OCI-M2 (cell line): ENCODE measurements around the gene TANK.

ENCODE experiments used
- DNase-seq: peaks from one replicate; lab custom pipeline; 2025; ENCODE audit not compliant: unreplicated experiment; lab: John Stamatoyannopoulos, UW

Gene TANK, protein sequence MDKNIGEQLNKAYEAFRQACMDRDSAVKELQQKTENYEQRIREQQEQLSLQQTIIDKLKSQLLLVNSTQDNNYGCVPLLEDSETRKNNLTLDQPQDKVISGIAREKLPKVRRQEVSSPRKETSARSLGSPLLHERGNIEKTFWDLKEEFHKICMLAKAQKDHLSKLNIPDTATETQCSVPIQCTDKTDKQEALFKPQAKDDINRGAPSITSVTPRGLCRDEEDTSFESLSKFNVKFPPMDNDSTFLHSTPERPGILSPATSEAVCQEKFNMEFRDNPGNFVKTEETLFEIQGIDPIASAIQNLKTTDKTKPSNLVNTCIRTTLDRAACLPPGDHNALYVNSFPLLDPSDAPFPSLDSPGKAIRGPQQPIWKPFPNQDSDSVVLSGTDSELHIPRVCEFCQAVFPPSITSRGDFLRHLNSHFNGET

DNA sequence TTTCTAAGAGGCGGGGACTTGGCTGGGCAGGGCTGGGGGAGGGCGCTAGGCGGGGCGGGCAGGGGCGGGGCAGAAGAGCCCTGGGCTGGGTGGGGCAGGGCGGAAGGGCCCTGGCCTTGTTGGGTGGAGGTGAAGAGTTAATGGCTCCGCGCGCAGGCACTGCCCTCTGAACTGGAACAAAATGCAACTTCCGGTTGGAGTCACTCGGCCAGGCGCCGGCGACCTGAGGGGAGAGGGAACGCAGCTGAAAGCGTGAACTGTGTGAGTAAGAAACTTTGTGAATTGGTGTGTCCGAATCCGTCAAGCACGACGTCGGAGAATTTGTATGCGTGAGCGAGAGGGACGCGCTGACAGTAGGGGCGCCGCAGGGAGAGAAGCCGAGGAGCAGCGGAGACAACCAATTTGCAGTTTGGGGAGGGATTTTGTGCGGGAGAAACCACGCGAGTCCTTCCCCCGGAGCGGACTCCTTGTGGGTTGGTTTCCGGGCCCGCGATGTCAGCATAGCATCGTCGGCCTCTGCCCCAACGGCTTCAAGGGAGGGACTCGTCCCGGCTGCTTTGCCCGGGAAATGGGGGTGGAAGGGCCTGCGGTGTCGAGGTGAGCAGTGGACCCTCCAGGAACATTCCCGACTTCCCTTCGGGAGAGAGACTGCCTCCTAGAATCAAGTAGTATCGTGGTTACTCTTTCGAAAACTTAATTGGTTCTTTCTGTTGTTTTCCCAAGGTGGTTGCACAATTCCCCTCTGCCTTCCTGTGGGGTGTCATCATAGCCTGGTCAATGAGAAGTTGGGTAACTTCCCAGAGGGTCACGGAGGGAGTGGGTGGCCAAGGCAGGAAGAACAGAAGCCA, at the start of gene TANK:
Gene TANK (plus strand): TSS at position 203 of the 848 bp plus-strand sequence. CDS start 19,235 bp downstream, outside the sequence.
- DNase-seq, result peak; percentile 51

GRCh38 chr2:161111531-161111930, 48.7 kb upstream of the TANK start:
- no peak for DNase-seq

DNA sequence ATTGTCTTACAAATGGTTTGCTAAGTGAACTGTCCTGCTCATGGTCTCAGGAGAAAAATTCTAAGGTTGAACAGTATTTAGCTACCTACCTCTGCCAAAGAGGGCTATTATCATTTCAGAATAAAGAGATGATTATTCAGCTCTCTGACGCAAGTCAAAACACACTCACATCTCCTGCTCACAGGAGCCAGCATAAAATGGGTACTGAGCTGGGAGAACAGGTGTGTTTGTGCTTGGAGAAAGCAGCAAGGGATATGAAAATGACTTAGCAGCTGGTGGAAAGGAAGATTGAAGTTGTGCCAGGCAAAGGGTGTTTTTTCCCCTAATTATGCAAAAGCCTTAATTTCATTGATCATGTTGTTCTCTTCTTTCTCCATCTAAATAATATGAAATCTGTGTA, 47.3 kb upstream of the TANK start:
- no peak for DNase-seq

GRCh38 chr2:161113693-161114575, 46.3 kb upstream of the TANK start:
- no peak for DNase-seq

DNA sequence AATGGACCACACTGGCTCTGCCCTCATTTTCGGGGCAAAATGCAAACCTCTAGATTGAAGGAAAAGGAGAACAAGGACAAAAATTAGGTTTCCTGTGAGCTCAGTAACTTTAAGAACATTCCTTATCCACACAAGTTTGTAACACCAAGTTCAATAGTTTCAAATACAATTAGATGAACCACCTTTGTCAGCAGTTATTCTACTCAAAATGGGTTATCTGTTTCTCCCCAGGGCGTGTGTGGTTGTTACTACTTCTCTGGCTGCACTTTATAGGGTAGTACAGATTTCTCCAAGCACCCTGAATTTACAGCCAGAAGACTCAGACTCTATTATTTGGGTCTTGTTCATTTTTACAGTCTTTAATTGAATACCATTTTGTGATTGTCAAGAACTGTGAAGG, 45.0 kb upstream of the TANK start:
- DNase-seq, result no peak

DNA sequence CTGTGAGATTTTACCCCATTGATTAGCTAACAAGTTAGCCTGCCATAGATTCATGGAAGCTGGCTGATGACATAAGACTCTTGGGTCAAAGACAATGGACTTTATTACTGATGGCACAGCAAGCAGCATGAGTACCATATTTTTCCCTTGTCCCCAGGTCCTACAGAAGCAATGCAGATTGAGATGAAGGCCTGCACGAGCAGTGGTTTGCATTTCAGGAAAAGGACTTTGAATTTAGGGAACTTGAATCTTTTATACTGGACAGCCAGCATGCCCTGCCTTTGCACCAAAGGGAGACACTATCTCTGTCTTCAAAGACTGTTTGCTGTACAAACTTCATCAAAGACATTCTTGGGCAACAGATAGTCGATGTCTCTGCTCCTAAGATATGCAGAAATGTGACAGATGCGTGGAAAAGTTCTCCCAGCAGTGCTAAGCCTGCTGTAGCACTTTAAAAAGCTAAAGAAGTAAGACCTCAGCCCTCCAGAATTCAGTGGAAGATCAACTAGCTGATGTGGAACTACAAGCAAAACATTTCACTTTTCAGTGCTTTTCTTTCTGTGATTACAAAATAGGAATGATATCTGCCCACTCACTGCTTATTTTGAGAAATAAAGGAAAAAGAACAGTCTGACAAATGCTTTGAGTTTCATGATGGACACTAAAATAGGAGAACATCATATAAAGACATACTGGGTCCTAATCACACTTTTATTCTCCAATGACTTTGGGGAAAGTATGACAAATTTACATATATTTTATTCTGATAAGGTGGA, 44.4 kb upstream of the TANK start:
- no peak for DNase-seq

GRCh38 chr2:161116509-161116908, 43.7 kb upstream of the TANK start:
- DNase-seq, result no peak

- DNase-seq, result no peak
These were observed 42.7 kb upstream of the TANK start for GRCh38 chr2:161117506-161117905.

DNA sequence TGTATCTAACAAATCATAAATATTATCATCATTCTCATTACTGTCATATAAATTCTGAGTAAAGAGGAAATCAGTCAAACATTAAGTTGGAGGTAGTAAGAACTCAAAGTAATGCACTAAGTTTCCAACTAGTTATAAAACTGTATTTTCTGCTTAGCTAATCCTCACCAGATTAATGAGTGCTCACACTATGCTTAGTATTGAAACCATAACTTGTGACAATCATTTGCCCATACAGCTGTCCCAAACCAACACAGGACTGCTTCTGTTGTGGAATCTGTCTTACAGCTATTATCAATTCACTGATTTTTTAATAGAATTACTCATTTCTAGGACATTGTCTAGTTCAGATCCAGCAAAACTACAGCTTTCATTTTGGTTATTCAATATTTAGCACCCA, 41.5 kb upstream of the TANK start:
- DNase-seq, result no peak

- no peak for DNase-seq
These were observed 40.7 kb upstream of the TANK start for GRCh38 chr2:161119483-161119882.

DNA sequence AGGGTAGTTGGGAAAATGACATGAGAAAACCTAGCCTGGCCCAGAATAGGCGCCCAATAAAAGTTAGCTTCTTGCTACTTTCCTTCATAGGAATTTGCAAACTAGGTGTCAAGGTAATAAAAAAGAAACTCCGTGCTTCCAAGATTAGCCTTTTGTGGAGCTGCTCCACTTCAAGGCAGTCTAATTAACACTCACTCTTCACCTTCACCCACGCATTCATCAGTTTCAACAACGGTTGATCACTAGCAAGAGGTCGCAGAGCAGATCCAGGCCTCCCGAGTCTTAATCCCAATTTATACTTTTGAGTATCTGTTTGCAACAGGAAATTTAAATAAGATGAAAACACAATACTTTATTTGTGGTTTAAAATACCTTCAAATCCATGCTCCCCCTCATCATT, 39.5 kb upstream of the TANK start:
- DNase-seq, result no peak

GRCh38 chr2:161121622-161122021, 38.6 kb upstream of the TANK start:
- no peak for DNase-seq

DNA sequence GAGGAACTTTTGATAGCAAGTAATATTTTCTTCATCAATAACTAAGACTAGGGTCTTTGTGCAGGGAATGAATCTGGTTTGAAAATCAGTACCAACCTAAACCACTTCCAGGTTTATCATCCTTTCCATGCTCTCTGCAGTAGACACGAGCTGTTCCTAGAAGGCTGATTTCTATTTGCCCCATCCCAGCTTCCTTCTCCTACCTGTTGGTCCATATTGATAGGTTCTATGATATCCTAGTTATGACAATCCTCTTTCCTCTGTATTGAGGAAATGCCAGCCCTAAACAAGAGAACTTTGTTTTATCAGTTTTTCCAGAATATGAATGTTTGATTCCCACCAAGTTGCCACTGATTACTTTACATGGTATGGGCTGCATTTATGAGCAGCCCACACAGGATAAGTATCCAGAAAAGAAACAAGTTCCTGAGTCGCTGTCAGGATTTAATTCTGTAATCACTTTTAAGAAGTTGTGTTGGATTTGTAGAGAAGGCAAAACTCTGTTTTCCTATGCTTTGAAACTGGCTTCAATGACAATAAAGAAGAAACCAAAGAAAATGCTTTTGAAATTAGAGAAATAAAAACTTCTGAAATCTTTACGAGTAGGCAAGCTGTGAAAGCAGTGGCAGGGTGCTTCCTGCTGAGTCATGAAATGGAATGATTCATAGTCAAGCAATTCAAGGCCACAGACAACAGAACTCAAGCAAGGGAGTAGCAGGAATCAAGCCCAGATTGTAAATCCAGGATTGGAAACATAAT, 37.3 kb upstream of the TANK start:
- DNase-seq, result no peak

GRCh38 chr2:161123531-161124030, 36.6 kb upstream of the TANK start:
- DNase-seq, result no peak

DNA sequence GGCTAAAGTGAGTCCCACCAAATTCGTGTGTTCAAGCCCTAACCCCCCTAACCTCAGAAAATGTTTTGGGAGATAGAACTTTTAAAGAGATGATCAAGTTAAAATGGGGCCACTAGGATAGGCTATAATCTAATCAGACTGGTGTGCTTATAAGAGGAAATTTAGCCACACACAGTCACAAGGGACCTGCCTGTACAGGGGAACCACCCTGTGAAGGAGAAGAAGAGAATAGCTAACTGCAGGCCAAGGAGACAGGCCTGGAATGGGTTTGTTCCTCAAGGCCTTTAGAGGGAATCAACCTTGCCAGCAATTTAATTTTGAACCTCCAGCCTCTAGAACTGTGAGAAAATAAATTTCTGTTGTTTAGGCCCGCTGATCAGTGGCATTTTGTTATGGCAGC, 36.0 kb upstream of the TANK start:
- no peak for DNase-seq

DNA sequence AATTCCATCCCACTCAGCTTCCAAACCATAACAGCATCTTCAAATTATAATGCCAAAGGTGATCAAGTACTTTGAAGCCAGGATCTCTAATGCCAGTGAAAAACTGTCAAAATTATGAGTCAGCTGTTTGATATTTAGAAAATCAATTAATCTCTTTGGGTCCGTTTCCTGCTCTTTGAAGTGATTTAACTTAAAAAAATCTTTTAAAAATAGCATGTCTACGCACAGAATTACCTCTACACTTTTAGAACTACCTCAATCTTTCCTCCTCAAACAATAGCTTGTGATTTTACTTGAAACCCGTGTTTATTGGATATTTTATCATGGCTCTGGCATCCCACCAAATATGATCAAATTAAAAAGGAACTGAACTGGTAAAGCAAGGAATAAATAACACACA, 31.3 kb upstream of the TANK start:
- no peak for DNase-seq

- DNase-seq, result no peak
These were observed 29.9 kb upstream of the TANK start for GRCh38 chr2:161130354-161130753.

- no peak for DNase-seq
These were observed 29.1 kb upstream of the TANK start for GRCh38 chr2:161131074-161131680.

GRCh38 chr2:161131804-161132203, 28.4 kb upstream of the TANK start:
- DNase-seq, result no peak
